Astrocyte of the cerebellum (primary cell): ENCODE measurements around the gene LANCL3.

Experiments
- DNase-seq: peaks from one replicate; pipeline ENCODE4 v3.0.0-alpha.2; 2011; ENCODE audit warnings: low read depth
- H3K4me3 ChIP-seq: 2 replicates; pipeline ENCODE4 v1.5.1; 2011; ENCODE audit warnings: mild to moderate bottlenecking, low read depth, low read length, moderate library complexity
- in situ Hi-C: cut with HindIII; loops from 2 replicates; pipeline ENCODE4 v1.10.0; 2017; ENCODE audit warnings: low sequenced_read_pairs
- TF ChIP-seq, protein P1 (sequence below): IDR thresholded peaks from 2 replicates; pipeline ENCODE4 v1.5.1; 2012; ENCODE audit warnings: low read length, low read depth, moderate library complexity, mild to moderate bottlenecking; ENCODE audit errors: missing control alignments

Gene LANCL3

DNA sequence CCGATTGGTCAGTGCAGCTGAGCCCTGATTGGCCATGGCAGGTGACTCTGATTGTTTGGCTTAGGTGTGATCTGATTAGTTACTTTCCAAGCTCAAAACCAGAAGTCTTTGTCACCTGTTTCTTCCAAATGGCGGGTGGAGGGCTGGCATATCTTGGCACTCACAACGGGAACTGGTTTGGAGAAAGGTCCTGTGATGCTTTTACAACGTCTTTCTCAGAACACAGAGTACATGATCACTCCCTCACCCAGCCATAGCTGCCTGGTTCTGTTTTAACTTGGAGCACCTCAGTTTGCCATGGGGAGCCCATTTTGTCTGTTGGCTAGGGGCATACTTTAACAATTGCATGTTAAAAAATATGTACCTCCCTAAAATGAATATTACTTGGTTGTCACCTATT lies 101.1 kb downstream of the LANCL3 start:
- no peak for DNase-seq
- TF ChIP-seq, protein P1, sequence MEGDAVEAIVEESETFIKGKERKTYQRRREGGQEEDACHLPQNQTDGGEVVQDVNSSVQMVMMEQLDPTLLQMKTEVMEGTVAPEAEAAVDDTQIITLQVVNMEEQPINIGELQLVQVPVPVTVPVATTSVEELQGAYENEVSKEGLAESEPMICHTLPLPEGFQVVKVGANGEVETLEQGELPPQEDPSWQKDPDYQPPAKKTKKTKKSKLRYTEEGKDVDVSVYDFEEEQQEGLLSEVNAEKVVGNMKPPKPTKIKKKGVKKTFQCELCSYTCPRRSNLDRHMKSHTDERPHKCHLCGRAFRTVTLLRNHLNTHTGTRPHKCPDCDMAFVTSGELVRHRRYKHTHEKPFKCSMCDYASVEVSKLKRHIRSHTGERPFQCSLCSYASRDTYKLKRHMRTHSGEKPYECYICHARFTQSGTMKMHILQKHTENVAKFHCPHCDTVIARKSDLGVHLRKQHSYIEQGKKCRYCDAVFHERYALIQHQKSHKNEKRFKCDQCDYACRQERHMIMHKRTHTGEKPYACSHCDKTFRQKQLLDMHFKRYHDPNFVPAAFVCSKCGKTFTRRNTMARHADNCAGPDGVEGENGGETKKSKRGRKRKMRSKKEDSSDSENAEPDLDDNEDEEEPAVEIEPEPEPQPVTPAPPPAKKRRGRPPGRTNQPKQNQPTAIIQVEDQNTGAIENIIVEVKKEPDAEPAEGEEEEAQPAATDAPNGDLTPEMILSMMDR, result no peak
- H3K4me3 ChIP-seq, result no peak overlapping the region
- in situ Hi-C loops, result no loop called here

DNA sequence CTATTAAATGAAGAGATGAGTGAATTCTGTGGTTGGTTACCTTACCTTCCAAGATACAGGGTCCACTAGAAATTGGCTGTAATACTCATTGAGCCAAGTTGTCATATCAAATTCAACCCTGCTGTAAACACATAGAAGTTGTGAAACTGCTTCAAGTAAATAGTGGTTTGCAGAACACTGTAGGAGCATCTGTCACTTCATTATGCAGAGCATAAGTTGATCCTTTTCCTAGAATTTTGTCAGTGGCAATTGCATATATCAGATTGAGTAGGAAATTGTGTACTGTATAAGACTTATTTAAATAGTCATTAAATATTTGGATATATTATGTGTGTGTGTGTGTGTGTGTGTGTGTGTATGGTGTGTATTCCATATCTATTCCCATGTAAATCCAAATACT lies 105.3 kb downstream of the LANCL3 start:
- TF ChIP-seq, protein P1, result no peak
- no peak overlapping the region for H3K4me3 ChIP-seq
- in situ Hi-C loops, result no loop called here
- no peak for DNase-seq

DNA sequence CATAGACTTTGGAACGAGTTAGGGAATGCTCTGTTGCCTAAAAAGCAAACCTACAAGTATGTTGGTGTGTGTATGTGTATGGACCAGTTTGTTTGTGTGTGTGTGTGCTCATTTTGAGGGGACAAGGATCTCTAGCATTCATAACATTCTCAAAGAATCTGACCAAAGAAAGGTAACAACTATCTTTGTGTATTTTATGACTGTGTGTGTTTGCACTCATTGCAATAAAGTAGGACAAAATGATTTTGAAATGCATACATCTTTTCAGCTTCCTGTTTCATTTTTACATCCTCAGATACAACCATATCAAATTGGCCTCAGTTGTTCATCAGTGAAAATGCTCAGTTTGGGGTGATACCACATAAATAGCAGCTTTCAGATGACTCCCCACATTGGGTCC lies 105.8 kb downstream of the LANCL3 start:
- no peak for DNase-seq
- in situ Hi-C loops, result no loop called here
- H3K4me3 ChIP-seq, result no peak overlapping the region
- TF ChIP-seq, protein P1, result no peak

DNA sequence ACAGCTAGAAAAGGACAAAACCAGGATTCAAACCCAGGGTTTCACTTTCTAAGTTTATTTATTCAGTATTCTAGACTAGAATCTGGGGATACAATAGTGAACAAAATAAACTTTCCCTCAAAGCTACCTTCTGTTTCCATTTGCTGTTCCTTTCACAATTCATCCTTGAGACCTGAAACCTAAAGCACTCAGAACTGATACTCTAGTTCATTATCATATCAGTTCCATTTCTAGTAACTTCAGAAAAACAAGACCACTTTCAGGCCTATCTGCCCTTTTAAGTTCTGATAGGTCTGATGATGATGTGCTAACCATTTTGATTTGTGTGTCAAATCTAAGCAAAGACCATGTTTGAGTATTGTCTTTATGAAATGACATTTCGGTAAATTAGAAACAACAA lies 106.3 kb downstream of the LANCL3 start:
- in situ Hi-C loops, result no loop called here
- no peak for DNase-seq
- no peak overlapping the region for H3K4me3 ChIP-seq
- TF ChIP-seq, protein P1, result no peak

DNA sequence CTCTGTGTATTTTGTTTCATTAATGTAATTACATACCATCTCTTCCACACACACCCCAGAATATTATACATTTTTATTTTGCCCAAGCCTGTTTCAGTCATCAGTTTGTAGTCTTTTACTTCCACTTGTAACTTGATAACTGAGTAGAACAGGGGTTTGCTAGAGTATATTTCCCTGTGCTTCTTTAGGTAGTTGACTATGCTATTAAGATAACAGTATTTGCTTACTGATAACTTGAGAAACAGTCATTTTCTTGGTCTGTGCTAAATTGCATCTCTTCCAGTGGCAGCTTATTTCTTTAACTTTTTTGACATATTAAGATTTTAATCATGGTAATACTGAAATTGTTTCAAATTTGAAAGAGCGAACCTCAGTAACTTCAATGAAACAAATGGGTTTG lies 107.1 kb downstream of the LANCL3 start:
- TF ChIP-seq, protein P1, result no peak
- no peak for DNase-seq
- no peak overlapping the region for H3K4me3 ChIP-seq
- in situ Hi-C loops, result no loop called here

DNA sequence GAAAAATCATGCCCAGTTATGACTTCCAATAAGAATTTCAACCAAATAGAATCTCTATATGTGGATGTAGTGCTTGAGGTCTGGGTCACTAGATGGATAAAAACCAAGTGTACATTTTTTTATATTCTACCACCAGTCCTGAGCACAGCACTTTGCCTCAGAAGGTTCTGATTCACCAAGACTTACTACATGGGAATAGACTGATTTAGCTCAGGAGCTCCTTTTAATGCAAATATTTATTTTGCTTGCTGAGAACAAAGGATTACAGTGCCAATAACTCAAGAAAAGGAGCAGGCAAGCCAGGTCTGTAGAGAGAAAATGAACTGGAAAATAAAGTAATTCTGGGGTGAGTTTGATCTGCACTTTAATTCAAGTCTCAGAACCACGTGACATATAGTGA lies 107.8 kb downstream of the LANCL3 start:
- DNase-seq, result no peak
- TF ChIP-seq, protein P1, result no peak
- in situ Hi-C loops, result no loop called here
- no peak overlapping the region for H3K4me3 ChIP-seq

DNA sequence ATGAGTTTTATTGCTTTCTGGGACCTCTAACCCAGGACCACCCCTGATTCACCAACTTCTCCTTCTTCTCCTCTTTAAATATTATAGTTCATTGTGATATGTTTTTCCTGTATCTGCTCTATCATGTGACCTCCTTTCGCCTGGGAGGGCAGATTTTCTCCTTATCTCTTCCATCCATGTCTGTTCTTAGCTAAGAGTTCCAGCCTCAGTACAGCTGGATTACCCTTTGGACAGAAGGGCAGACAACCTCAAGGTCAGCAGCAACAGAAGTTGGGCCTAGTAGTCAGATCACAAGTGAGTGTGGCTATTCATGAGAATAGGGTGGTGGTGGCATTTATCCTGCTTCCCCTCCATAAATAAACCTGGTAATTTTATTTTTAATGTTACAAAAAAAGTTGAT lies 108.4 kb downstream of the LANCL3 start:
- in situ Hi-C loops, result no loop called here
- TF ChIP-seq, protein P1, result no peak

More for the DNA sequence above, 108.4 kb downstream of the LANCL3 start:
- no peak for DNase-seq
- H3K4me3 ChIP-seq, result no peak overlapping the region
